Skin of body (tissue), 2 donors: ENCODE results near the gene CD52. TPM values are rescaled to one million over a fixed set of nuclear protein-coding genes. Genes with fewer than 3 reads are reported as not detected.
"Not testable (repeated sequence)": the region's sequence is repeated elsewhere in the genome, so short reads cannot be mapped to it uniquely, and the experiment has no call there.

Experiments
- DNase-seq: peaks from one replicate; lab custom pipeline; 2025; lab: John Stamatoyannopoulos, UW
- total RNA-seq: library from RNA; depleted of rRNA; stranded (reverse); fragments of >200 nt; gene quantifications from one replicate; pipeline ENCODE4 v1.2.3, GENCODE V29; 2014

The CD52 gene
- total RNA-seq, 1 donor from 2014 or later, result 2.8 TPM

DNA sequence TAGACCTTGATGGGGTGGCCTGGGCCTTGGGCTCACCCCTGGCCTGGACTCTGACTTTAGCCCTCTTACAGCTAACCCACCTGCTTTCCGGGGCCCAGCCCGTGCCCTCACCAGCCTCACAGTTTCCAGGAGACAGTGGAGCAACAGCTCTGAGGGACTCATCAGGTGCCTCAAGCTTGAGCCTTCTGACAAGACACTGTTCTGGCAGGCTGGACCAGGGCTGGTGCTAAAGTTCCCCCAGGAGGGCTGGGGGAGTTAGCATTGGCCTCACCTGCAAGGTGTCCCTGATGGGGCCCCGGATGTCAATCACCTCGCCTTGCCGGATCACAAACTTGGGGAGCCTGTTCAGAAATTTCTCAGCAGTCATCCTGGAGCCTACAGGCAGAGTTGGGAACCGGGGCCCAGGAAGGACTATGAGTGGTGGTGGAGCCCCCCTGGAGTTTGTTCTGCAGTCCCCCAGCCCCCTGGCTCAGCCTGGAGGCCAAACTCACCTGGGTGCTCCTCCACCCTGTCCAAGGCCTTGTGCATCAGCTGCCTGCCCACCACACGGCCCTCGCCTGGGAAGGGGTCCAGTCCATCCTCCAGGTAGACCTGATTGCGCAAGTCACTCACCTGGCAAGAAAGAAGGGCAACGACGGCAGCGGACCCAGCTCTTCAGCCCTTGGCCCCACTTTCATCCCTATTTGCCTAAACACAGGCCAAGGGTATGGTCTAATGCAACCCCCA lies 33.7 kb upstream of the CD52 start:
- DNase-seq, result no peak

DNA sequence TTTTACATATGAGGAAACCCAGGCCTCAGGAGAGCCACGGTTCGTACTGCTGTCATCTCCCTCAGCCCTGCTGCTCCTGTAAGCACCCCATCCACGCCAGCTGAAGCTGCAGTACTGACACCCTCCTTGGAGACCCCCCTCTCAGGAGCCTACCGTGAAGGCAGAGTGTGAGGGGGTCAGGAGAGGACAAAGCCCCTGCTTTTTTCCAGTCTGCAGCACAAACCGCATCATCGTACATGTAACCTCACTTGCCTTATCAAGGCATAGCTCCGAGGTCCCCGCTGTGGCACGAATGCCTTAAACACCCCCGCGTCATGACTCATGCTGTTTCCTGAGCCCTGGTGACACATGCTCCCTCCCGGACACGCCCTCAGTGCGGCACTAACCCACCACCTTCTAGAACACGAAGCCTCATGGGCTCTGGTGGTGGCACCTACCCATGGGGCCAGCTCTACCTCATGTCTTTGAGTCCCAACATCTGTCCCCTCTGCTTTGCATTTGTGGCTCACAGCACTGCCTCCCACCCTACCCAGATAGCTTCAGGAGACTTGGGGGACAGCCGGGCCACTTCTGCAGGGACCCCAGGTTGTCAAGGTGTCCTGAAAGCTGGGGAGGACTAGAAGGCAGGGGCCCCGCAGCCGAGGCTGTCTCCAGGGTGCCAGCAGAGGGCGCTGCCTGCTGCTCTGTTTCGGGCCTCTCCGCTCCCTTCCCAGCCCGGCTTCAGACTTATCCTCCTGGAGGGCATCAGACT lies 33.0 kb upstream of the CD52 start:
- DNase-seq, result no peak

DNA sequence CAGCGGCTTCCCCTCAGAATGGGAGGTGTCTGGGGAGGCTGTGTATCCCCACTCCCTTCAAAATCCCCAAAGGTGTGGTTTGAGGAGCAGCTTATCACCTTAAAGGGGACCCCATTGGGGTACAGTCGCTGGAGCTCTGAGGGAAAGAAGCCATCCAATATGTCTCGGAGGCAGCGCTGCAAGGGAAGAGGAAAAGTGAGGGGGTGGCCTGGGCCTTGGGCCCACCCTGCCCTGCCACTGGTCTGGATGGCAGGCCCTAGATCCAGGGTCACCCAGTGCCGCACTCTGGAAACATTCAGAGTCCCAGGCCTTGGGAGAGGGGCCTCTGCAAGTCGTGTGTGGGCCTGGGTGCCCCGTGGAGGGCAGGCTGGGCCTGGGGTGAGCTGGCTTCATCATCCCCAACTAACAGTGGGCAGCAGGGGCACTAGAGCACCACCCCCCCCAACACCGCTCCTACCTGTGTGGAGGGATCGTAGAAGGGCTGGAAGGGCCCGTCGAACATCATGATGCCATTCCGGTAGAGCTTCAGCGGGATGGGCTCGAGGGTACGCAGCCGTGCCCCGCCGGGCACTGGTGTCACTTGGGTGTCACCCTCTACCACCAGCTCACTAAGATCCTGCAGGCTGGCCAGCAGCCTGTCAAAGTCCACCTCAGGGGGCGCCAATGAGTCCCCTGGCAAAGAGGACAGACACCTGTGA lies 32.2 kb upstream of the CD52 start:
- no peak for DNase-seq

DNA sequence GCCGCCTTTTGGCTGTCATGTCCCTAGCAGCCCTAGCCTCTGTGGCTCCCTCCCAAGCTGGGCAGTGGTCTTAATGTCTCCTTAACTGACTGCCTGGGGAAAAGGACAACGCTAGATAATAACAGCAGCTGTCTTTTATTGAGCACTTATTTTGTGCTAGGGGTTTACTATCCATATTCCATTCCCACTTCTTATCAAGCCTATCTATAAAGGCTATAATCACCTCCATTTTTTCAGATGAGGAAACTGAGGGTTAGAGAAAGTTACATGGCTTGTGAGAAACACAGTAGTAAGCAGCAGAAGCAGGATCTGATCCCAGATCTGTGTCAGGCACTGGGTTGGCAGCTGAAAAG lies 31.7 kb upstream of the CD52 start:
- DNase-seq, result no peak

DNA sequence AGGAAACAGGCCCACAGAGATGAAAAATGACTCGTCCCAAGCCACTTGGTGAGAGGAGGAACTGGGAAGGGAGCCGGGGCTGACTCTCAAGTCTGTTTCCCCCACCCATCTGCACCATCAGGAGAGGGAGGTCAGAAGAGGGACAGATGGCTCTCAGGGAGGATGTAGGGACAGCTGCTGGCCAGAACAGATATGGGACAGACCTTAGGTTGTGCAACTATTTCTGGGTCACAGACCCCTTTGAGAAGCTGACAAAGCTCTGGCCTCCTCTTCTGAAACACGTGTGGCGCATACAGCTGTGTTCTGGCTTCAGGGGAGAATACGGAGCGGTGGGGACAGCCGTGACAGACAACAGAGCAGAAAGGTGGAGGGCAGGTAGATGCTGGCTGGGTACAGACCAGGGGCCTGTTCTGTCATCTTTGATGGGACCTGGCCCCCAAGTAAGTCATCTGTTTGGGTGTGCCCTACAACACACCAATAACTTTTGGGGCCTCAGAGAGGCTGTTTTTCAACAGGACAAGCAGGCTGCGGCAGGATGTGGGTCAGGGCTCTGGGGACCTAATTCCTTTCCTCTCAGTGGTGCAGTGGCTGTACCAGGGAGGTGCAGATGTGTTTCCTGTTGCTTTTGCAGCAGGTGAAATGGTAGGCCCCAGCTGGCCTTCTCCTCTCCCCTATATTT lies 30.6 kb upstream of the CD52 start:
- DNase-seq, result no peak

DNA sequence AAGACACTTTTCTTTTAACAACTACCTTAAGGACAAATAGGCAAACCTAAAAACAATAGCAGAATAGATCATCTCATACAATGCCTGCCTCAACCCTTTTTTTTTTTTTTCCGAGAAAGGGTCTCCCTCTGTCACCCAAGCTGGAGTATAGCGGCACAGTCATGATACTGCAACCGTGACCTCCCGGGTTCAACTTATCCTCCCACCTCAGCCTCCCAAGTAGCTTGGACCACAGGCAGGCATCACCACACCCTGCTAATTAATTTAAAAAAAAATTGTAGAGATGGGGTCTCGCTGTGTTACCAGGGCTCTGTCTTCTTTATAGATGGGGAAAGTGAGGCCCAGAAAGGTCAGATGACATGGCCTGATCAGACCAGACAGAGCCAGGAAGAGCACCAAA lies 29.9 kb upstream of the CD52 start:
- no peak for DNase-seq

DNA sequence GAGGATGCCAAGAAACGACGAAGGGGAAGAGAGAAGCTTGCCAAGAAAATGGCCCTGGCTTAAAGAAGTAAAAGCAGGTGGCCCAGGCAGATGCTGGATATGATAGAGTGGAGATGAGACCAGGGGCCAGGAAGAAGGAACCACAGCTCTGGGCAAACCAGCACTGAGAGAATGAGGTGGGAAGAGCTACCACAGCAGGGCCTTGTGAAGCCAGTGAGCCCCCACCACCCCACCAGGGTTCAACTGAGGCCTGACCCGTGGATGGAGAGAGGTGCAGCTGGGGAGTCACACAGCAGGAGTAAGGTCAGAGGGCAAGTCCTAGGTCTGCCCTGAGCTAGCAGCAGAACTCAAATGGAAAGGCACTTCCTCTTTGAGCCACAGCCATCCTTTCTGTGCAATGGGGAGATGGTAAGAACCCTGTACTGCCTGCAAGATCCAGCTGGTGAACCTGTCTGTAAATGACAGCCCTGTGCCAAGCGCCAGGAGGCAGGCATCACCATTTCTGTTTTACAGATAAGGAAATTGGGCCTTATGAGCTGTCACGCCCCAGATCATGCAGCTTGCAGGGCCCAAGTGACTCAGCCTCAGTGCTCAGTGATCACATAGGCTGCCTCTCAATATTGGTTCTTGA lies 29.3 kb upstream of the CD52 start:
- DNase-seq, result no peak

DNA sequence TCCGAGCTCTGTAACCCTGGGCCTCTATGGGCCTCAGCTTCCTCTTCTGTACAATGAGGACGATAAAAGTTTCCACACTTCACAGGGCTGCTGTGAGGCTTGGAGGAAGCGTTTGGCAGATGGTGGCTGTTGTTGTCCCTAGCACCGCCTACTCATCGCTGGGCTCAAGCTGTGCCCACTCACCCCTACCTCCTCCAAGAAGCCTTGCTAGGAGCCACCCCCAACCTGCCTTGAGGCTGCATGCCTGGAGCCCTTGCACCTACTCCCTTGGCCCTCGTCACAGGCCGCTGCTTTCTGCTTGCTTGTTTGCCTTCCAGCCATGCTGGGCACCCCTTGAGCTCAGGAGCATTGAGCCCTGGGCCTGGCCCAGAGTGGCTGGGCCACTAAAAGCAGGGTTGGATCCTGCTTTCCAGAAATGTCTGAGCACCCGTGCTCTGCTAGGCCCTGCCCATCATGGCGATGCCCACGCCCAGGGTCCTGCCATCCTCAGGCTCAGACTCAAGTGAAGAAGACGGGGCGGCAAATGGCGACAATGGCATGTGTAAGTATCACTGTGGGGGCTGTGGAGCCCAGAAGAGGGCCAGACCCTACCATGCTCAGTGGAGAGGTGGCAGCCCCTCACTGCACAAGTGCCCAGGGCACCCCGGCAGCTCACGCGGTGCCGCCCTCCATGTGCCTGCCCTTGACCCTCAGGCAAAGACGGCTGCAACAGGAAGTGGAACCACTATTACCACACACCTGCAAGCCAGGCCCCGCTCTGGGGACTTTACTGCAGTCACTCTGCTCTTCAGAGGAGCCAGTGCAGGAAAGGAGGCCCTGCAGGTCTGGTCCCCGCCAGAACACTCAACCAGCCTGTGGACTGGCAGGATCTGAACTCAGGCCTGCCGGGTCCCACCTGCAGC lies 28.3 kb upstream of the CD52 start:
- DNase-seq, result no peak

DNA sequence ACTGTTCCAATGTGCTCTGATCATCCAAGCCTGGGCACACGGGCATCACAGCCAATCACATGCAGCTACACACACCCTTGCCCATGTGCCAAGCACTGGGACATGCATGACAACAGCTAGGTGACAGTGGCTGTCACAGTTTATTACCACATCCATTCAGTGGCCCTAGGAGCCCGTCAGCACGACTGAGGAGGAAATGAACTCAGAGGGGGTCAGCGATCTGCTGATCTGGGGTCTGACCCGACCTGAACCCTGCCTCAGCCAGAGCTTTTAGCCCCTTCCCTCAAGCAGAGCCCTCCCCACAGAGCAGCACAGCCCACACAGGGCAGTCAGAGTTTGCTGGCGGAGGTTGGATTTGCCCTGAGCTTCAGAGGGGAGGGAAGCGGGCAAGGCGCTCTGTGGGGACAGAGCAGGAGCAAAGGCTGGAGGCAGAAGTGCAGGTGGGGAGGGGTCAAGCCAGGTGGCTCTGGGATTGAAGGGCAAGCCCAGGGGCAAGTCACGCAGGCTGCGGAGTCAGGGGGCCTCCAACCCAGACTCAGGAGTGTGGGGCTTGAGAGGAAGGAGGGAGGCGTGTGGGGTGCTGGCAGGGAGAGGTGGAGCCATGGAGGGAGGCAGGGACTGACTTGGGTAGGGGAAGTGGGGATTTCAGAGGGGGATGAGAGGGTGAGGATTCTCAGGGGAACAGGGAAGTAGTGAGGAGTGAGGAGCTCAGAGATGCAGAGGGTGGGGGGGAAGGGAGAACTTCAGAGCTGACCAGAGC lies 27.5 kb upstream of the CD52 start:
- DNase-seq, result no peak

DNA sequence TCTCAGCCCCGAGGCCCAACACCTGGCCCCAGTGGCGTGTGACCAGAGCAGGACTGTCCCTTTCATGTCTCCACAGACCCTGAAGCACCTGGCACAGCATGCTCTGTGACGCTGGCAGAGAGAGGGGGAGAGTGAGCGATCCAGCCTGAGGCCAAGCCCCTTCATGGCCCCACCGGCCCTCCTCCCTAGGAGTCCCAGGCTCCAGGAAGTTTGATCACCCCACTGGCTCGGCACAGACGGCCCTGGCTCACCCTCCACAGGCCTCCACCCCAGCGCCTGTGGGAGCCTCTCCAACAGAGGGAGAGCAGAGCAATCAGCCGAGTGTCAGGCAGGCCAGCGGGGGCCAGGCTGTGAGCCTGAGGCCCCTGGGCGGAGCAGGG lies 26.9 kb upstream of the CD52 start:
- DNase-seq, result no peak

DNA sequence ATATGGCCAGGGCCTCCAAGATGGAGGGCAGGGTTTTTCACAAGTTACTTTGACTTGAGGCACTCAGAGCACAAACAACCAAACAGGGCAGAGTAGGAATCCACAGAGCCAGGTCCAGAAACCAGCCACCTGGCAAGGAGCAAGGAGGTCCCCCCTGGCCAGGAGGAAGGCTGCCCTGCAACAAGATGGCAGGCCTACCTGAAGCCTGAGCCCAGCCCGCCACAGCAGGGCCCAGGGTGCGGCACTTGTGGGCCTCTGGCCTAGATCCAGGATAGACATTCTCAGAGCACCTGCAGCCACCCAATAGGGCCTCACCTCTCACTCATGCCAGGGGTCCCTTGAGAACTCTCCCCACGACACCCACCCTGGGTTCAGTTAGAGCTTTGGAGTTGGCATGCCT lies 26.3 kb upstream of the CD52 start:
- no peak for DNase-seq

DNA sequence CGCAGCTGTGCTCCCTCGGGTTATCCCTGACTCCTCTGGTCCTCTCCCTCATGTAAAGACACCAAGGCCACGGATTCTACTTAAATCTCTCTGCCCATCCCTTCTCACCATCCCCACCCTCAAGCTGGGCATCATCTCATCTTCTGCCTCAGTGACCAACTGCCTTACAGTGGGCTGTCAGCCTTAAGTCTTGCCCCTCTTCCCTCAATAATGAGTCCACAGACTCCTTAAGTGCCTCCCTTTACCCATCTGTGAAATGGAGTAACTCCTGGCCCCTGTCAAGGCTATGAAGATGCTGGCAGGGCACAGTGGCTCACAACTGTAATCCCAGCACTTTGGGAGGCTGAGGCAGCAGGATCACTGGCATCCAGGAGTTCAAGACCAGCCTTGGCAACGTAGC lies 25.8 kb upstream of the CD52 start:
- no peak for DNase-seq

DNA sequence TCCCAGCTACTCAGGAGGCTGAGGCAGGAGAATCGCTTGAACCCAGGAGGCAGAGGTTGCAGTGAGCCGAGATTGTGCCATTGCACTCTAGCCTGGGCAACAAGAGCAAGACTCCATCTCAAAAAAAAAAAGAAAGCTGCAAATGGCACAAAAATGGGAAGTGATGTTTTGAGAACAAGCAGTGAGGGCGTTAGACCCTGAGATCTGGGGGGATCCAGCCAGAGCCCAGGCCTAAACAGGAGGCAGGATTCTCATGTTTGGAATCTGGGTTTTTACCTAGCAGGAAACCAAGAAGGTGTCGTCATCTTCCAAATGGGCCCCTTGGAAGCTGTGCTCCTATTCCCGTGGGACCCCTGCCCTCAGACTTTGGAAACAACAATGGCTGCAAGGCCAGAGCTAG lies 25.0 kb upstream of the CD52 start:
- not testable (repeated sequence) for DNase-seq

DNA sequence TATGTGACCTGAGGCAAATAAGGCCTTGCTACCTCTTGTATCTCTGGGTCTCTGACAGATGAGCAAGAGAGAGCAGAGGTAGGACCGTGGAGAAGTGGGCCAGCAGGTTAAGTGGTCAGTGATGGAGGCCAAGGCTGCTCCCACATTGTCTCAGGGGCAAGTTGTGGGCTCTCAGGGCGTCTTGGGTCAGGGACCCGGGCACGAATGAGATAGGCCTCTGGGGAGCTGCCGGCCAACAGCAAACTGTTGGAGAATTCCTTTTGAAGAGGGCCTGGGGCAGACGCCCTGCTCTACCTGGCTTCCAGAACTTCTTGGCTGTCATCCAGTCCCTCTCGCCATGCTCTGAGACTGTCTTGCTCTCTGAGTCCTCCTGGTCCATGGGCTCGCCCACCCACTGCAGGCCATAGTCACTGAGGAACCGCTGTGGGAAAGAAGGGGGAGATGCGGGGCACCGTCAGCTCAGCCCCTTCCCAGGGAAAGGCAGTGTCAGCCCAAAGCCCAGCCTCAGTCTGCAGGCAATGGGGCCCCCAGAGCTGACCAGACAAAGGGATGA lies 23.8 kb upstream of the CD52 start:
- no peak for DNase-seq

DNA sequence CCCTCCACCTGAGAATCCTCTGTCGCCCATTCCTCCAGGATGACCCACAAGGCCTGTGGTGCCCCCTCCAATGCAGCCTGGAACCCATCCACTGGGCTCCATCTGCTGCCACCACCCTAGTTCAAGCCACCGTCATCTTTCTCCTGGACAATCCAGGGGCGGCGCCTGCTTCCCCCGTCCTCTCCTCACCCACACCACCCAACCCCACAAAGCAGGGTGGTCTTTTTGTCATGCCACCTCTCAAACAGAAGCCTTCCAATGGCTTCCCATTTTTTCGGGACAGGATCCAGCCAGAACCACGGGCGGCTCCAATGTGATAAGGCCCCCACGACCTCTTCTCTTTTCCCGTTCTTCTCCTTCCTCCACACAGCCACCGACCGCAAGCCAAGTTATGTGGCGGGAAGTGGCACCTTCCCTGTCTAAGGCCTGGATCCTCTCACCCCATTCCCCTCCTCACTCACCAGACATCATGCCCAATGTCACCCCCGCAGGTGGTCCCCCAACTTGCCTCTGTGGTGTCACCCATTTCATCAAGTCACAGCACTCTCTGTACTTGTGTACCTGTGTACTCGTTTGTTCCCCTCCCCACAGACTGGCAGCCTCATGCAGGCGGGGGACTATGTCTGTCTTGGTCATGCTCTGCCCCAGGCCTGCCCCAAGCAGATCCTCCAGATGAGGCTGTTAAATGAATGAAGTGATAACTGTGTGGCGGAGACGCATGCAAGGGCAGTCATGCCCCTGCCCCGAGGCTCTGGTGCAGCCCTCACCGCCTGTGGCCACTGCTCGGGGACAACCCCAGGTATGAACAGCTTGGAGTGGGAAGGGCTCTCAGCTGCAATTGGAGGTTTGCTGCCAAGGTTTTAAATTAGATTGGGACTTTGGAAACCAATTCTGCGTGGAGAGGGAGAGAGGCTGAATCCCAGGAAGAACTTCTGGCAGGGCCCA lies 22.3 kb upstream of the CD52 start:
- no peak for DNase-seq

DNA sequence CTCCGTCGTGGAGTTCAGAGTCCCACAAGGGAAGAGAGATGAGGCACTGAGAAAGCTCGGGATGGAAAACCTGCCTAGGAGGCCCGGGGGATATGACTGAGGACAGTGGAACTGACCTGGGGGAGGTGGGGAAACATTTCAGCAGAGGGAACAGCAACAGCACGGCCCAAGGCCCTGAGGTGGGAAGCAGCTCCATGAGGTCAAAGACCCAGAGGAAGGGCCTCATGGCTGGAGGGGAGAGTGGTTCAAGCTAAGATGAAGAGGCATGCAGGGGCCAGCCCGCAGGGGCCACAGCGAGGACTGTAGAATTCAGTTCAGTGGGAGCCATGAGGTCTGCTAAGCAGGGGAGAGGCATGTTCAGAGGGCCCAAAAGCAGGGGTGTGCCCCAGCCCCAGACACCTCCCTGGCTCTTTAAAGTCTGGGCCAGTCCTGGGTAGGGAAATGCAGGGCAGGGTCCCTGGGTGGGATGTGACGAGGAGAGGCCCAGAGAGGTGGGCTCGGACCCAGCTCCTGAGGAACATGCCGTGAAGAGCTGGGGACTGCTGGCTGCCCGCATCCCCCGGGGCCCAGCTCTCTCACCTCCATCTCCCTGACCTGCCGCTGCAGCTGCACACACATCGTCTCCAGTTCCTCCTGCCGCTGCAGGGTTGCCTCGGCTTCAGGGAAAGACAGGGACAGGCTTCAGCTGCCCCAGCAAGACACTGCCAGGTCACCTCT lies 21.3 kb upstream of the CD52 start:
- DNase-seq, result no peak

DNA sequence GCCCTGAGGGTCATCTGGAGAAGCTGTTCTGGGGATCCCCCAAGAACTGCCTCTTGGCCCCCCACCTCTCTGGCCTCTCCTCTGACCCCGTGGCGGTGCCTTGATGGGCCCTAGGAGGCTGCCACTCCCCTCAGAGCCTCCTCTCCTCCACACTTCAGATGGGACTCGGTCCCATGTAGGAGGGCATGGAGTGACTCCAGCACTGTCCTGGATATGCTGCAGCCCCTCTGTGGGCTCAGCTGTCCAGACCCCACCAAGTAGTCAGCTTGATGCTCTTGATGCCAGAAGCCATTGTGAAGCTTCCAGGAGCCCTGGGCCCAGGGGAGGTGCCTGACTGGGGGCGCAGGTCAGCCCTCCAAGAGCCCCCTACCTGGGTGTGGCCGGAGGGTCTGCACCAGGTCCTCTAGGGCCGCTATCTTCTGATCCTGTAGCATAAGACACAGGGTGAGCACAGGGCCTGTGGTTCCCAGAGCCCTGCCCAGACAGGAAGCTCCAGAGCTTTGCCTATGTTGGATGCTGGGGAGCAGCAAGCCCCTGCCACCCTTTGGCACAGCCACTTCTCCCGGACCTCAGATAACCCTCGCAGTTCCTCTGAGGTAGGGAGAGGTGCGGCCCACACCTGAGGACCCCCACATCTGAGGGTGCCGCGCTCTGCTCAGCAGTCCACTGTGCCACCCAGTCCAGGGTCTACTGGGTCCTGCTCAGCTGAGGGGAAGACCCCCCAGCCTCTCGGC lies 20.5 kb upstream of the CD52 start:
- DNase-seq, result no peak
